GM12878 (cell line): Measurements from ENCODE around the gene TAF4. TPM values are rescaled to one million over a fixed set of nuclear protein-coding genes. Genes with fewer than 3 reads are reported as not detected.

Source experiments
- ATAC-seq: fragments of 200-7000 bp; cut with Tn5 transposase; 3 replicates; pipeline ENCODE4 v1.9.1; 2020; ENCODE audit warnings: mild to moderate bottlenecking, moderate library complexity
- BruUV-seq: library from RNA; stranded (reverse); fragments of 400-500 nt; replicated peaks from 2 replicates; lab custom pipeline; 2021; lab: Mats Ljungman, UMichigan
- CTCF ChIA-PET: fragments of 300-600 bp; sonication (Branson Sonifier 250); formaldehyde crosslinking; extraction: SDS; loops from one replicate; lab custom pipeline; 2021; ENCODE audit warnings: inconsistent platforms; lab: Yijun Ruan, JAX
- POLR2A ChIA-PET: fragments of 350-600 bp; formaldehyde crosslinking; extraction: SDS; loops from one replicate; lab custom pipeline; 2021; ENCODE audit warnings: inconsistent platforms; lab: Charles Lee
- RAD21 ChIA-PET: fragments of 300-600 bp; sonication (Branson Sonifier 250); formaldehyde crosslinking; loops from one replicate; lab custom pipeline; 2023; ENCODE audit warnings: antibody characterized with exemption; ENCODE audit not compliant: unreplicated experiment; lab: Charles Lee
- SMC1A ChIA-PET: fragments of 300-600 bp; sonication (Branson Sonifier 250); formaldehyde crosslinking; loops from one replicate; lab custom pipeline; 2023; ENCODE audit not compliant: unreplicated experiment, uncharacterized antibody; lab: Charles Lee
- DNase-seq: peaks from one replicate; pipeline ENCODE4 v3.0.0-alpha.2; 2011; ENCODE audit warnings: low read depth, low spot score
- FAIRE-seq: peaks from 3 replicates; lab custom pipeline; 2011; peaks lifted over from hg19 to GRCh38; lab: Jason Lieb, UNC
- H2AFZ ChIP-seq: 2 replicates; pipeline ENCODE4 v1.6.0; 2011; ENCODE audit warnings: low read depth, low read length, control low read depth; ENCODE audit not compliant: control insufficient read depth
- H3K27ac ChIP-seq: 2 replicates; pipeline ENCODE4 v1.5.1; 2011; ENCODE audit warnings: control low read depth; ENCODE audit not compliant: control insufficient read depth, insufficient read depth
- H3K27me3 ChIP-seq, 2 experiments: replicated peaks in 1 of 2; 2 replicates each; pipeline versions ENCODE4 v1.6.0 to v1.6.1; 2011; ENCODE audit warnings: low read length in 1 of 2; ENCODE audit not compliant: control insufficient read depth in 2 of 2, insufficient read depth in 2 of 2
- H3K36me3 ChIP-seq, 2 experiments: 2 replicates each; pipeline ENCODE4 v1.5.1; 2011; ENCODE audit warnings: low read length in 1 of 2; ENCODE audit not compliant: control insufficient read depth in 2 of 2, insufficient read depth in 2 of 2
- H3K4me1 ChIP-seq: 2 replicates; pipeline ENCODE4 v1.6.1; 2011; ENCODE audit warnings: mild to moderate bottlenecking, low read length, moderate library complexity, mixed read lengths; ENCODE audit not compliant: control insufficient read depth, insufficient read depth
- H3K4me2 ChIP-seq: 2 replicates; pipeline ENCODE4 v1.6.0; 2011; ENCODE audit warnings: control low read depth; ENCODE audit not compliant: control insufficient read depth, insufficient read depth
- H3K4me3 ChIP-seq: fragments of 200-600 bp; sonication (generic); 2 replicates; pipeline ENCODE4 v1.5.1; 2016
- H3K79me2 ChIP-seq: 2 replicates; pipeline ENCODE4 v1.6.0; 2011; ENCODE audit warnings: low read length; ENCODE audit not compliant: control insufficient read depth, insufficient read depth
- H3K9ac ChIP-seq: 2 replicates; pipeline ENCODE4 v1.8.0; 2011; ENCODE audit warnings: low read length, control low read depth, mixed read lengths; ENCODE audit not compliant: control insufficient read depth, insufficient read depth
- H3K9me3 ChIP-seq: replicated peaks from 3 replicates; pipeline ENCODE4 v1.5.1; 2011; ENCODE audit warnings: mild to moderate bottlenecking, low read length; ENCODE audit not compliant: control insufficient read depth, insufficient read depth
- H4K20me1 ChIP-seq: 2 replicates; pipeline ENCODE4 v1.6.0; 2011; ENCODE audit not compliant: control insufficient read depth, insufficient read depth
- ATF7 ChIP-seq: fragments of 450-650 bp; IDR thresholded peaks from 2 replicates; pipeline ENCODE4 v1.6.1; 2016; ENCODE audit warnings: low read depth, mild to moderate bottlenecking
- BHLHE40 ChIP-seq, 2 experiments: fragments of 450-650 bp in 1 of 2; IDR thresholded peaks; 2 replicates each; pipeline ENCODE4 v1.6.1; 2011 to 2017; ENCODE audit warnings: low read depth in 2 of 2, borderline replicate concordance in 1 of 2, improper control_type of control experiment in 1 of 2, low read length in 1 of 2, mild to moderate bottlenecking in 1 of 2
- CBX3 ChIP-seq: fragments of 200-600 bp; sonication (generic); IDR thresholded peaks from 2 replicates; pipeline ENCODE4 v1.6.1; 2016; ENCODE audit warnings: low read depth, borderline replicate concordance
- CBX5 ChIP-seq: sonication (generic); IDR thresholded peaks from 2 replicates; pipeline ENCODE4 v1.6.1; 2016; ENCODE audit warnings: low read depth, moderate library complexity, mild to moderate bottlenecking, inconsistent platforms
- GABPA ChIP-seq: IDR thresholded peaks from 2 replicates; pipeline ENCODE4 v1.6.1; 2014; ENCODE audit warnings: antibody characterized with exemption, low read depth, mild to moderate bottlenecking, inconsistent platforms
- KDM1A ChIP-seq: fragments of 200-600 bp; sonication (generic); IDR thresholded peaks from 2 replicates; pipeline ENCODE4 v1.6.1; 2016; ENCODE audit warnings: borderline replicate concordance
- MYB ChIP-seq: fragments of 150-350 bp; IDR thresholded peaks from 2 replicates; pipeline ENCODE4 v1.6.1; 2014; ENCODE audit warnings: mild to moderate bottlenecking, low read depth, low read length, borderline replicate concordance
- PAX5 ChIP-seq: IDR thresholded peaks from 2 replicates; pipeline ENCODE4 v1.6.1; 2011; ENCODE audit warnings: low read depth, low read length, borderline replicate concordance
- SREBF1 ChIP-seq: IDR thresholded peaks from 2 replicates; pipeline ENCODE4 v1.6.1; 2012; ENCODE audit warnings: mild to moderate bottlenecking, low read length
- SUPT20H ChIP-seq: IDR thresholded peaks from 2 replicates; pipeline ENCODE4 v1.6.1; 2011; ENCODE audit warnings: low read depth, mild to moderate bottlenecking, low read length, moderate library complexity, borderline replicate concordance; ENCODE audit not compliant: control insufficient read depth
- ZSCAN29 ChIP-seq: fragments of 450-650 bp; IDR thresholded peaks from 2 replicates; pipeline ENCODE4 v1.6.1; 2017; ENCODE audit warnings: mild to moderate bottlenecking, moderate library complexity
- WGBS: methylation state at CpG from one replicate; pipeline ENCODE4 v1.1.6; 2016; ENCODE audit warnings: low lambda C conversion rate; ENCODE audit not compliant: insufficient replicate concordance, insufficient coverage; ENCODE audit errors: missing lambda C conversion rate; 5-methylcytosine and 5-hydroxymethylcytosine counted together
- in situ Hi-C: fragments of 300-500 bp; cut with MboI; formaldehyde crosslinking; loops from 9 replicates; pipeline ENCODE4 v1.14.3; 2018; ENCODE audit warnings: mixed read lengths
- intact Hi-C: fragments of 100-400 bp; cut with micrococcal nuclease; formaldehyde crosslinking; loops from one replicate; pipeline ENCODE4 v1.14.2; 2022; ENCODE audit not compliant: unreplicated experiment
- polyA plus RNA-seq, 11 experiments: library from polyadenylated mRNA; depleted of rRNA in 4 of 11; unstranded in 6 of 11; stranded (reverse) in 5 of 11; fragments of >200 nt; fragmentation: Nextera tagmentation in 4 of 11; fragmentation: Illumina TruSeq in 1 of 11; extraction: Ambion mirVana in 4 of 11; extraction: Trizol in 1 of 11; gene quantifications; 1 replicate in 1 of 11; 2 replicates in 10 of 11; pipeline versions ENCODE4 v1.2.1 to v1.2.3, GENCODE V29; 2011 to 2016; ENCODE audit warnings: inconsistent platforms in 2 of 11, missing spikeins in 2 of 11, low read depth in 1 of 11
- total RNA-seq, 4 experiments: library from RNA; depleted of rRNA in 3 of 4; stranded (reverse); fragments of >200 nt in 3 of 4; fragmentation: Illumina TruSeq in 1 of 4; extraction: Trizol in 1 of 4; gene quantifications; 2 replicates each; pipeline versions ENCODE4 v1.2.1 to v1.2.3, GENCODE V29; 2013 to 2021
- TF ChIP-seq, protein P1 (sequence below): IDR thresholded peaks from 2 replicates; pipeline ENCODE4 v1.6.1; 2011; ENCODE audit warnings: low read depth, low read length, improper control_type of control experiment, borderline replicate concordance
- TF ChIP-seq, protein P2 (sequence below): IDR thresholded peaks from 2 replicates; pipeline ENCODE4 v1.6.1; 2012; ENCODE audit warnings: mild to moderate bottlenecking, low read depth, low read length
- TF ChIP-seq, protein P3 (sequence below): IDR thresholded peaks from 2 replicates; pipeline ENCODE4 v1.6.1; 2012; ENCODE audit warnings: low read length, inconsistent platforms
- TF ChIP-seq, protein P4 (sequence below): fragments of 450-650 bp; IDR thresholded peaks from 2 replicates; pipeline ENCODE4 v1.6.1; 2017; ENCODE audit warnings: mild to moderate bottlenecking, moderate library complexity

The TAF4 gene
- total and polyA plus RNA-seq, 10 of the 15 experiments (the other 5 are each of a cell fraction or from before 2014, with no cell fraction given), result 0.39 to 16.9 (median 3.4) TPM

DNA sequence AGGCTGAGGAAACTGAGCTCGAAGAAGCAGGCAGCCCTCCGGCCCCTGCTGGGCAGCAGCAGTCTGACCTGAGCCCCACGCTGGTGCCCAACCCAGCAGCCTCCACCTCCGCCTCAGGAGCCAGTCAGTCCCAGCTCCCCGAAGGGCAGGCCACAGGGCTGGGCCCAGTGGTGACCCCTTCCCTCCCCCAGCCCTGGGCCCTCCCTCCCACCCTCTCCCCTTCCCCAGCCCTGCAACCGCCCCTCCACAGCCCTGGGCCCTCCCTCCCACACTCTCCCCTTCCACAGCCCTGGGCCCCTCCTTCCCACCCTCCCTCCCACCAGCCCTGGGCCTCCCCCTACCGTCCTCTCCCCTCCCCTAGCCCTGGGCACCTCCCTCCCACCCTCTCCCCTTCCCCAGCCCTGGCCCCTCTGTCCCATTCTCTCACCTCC is 115.0 kb downstream of the TAF4 start:
- no peaks in the 10 kb centered on the region for H3K79me2 ChIP-seq
- no peak overlapping the region for H3K4me3 ChIP-seq
- ChIA-PET CTCF (no interaction called here), SMC1A (no interaction called here), POLR2A (no interaction called here), RAD21 (no interaction called here)
- no TSS peak for BruUV-seq
- no peaks in the 10 kb centered on the region for H3K4me1 ChIP-seq
- H3K9me3 ChIP-seq, result no peaks in the 10 kb centered on the region
- WGBS, result 41% methylated on average over 5 of the region's 7 CpGs
- no peaks in the 10 kb centered on the region for H3K27me3 ChIP-seq
- in situ Hi-C loops, result no loop called here
- H2AFZ ChIP-seq, result no peak overlapping the region
- H3K4me2 ChIP-seq, result no peak overlapping the region
- intact Hi-C loops, result no loop called here
- DNase-seq, result no peak
- ATAC-seq, result no peak
- no peaks in the 10 kb centered on the region for H3K36me3 ChIP-seq
- no peak overlapping the region for H3K27ac ChIP-seq
- no peaks in the 10 kb centered on the region for H4K20me1 ChIP-seq
- FAIRE-seq, result no peak
- no peak overlapping the region for H3K9ac ChIP-seq
- TF ChIP-seq SREBF1, result no peak
- TF ChIP-seq GABPA, result no peak
- TF ChIP-seq, protein P1, sequence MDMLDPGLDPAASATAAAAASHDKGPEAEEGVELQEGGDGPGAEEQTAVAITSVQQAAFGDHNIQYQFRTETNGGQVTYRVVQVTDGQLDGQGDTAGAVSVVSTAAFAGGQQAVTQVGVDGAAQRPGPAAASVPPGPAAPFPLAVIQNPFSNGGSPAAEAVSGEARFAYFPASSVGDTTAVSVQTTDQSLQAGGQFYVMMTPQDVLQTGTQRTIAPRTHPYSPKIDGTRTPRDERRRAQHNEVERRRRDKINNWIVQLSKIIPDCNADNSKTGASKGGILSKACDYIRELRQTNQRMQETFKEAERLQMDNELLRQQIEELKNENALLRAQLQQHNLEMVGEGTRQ, result no peak
- no peak for TF ChIP-seq ZSCAN29
- no peak for TF ChIP-seq BHLHE40 (IDR thresholded peaks at IDR 0.05; ENCODE audit: borderline replicate concordance in 1 of 2, low read depth in 2 of 2, low read length in 1 of 2)
- no peak for TF ChIP-seq ATF7
- no peak for TF ChIP-seq SUPT20H
- TF ChIP-seq KDM1A, result no peak
- TF ChIP-seq PAX5, result no peak
- TF ChIP-seq, protein P2, sequence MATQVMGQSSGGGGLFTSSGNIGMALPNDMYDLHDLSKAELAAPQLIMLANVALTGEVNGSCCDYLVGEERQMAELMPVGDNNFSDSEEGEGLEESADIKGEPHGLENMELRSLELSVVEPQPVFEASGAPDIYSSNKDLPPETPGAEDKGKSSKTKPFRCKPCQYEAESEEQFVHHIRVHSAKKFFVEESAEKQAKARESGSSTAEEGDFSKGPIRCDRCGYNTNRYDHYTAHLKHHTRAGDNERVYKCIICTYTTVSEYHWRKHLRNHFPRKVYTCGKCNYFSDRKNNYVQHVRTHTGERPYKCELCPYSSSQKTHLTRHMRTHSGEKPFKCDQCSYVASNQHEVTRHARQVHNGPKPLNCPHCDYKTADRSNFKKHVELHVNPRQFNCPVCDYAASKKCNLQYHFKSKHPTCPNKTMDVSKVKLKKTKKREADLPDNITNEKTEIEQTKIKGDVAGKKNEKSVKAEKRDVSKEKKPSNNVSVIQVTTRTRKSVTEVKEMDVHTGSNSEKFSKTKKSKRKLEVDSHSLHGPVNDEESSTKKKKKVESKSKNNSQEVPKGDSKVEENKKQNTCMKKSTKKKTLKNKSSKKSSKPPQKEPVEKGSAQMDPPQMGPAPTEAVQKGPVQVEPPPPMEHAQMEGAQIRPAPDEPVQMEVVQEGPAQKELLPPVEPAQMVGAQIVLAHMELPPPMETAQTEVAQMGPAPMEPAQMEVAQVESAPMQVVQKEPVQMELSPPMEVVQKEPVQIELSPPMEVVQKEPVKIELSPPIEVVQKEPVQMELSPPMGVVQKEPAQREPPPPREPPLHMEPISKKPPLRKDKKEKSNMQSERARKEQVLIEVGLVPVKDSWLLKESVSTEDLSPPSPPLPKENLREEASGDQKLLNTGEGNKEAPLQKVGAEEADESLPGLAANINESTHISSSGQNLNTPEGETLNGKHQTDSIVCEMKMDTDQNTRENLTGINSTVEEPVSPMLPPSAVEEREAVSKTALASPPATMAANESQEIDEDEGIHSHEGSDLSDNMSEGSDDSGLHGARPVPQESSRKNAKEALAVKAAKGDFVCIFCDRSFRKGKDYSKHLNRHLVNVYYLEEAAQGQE, result no peak
- no peak for TF ChIP-seq CBX5
- TF ChIP-seq, protein P3, sequence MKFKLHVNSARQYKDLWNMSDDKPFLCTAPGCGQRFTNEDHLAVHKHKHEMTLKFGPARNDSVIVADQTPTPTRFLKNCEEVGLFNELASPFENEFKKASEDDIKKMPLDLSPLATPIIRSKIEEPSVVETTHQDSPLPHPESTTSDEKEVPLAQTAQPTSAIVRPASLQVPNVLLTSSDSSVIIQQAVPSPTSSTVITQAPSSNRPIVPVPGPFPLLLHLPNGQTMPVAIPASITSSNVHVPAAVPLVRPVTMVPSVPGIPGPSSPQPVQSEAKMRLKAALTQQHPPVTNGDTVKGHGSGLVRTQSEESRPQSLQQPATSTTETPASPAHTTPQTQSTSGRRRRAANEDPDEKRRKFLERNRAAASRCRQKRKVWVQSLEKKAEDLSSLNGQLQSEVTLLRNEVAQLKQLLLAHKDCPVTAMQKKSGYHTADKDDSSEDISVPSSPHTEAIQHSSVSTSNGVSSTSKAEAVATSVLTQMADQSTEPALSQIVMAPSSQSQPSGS, result no peak
- no peak for TF ChIP-seq MYB
- TF ChIP-seq, protein P4, sequence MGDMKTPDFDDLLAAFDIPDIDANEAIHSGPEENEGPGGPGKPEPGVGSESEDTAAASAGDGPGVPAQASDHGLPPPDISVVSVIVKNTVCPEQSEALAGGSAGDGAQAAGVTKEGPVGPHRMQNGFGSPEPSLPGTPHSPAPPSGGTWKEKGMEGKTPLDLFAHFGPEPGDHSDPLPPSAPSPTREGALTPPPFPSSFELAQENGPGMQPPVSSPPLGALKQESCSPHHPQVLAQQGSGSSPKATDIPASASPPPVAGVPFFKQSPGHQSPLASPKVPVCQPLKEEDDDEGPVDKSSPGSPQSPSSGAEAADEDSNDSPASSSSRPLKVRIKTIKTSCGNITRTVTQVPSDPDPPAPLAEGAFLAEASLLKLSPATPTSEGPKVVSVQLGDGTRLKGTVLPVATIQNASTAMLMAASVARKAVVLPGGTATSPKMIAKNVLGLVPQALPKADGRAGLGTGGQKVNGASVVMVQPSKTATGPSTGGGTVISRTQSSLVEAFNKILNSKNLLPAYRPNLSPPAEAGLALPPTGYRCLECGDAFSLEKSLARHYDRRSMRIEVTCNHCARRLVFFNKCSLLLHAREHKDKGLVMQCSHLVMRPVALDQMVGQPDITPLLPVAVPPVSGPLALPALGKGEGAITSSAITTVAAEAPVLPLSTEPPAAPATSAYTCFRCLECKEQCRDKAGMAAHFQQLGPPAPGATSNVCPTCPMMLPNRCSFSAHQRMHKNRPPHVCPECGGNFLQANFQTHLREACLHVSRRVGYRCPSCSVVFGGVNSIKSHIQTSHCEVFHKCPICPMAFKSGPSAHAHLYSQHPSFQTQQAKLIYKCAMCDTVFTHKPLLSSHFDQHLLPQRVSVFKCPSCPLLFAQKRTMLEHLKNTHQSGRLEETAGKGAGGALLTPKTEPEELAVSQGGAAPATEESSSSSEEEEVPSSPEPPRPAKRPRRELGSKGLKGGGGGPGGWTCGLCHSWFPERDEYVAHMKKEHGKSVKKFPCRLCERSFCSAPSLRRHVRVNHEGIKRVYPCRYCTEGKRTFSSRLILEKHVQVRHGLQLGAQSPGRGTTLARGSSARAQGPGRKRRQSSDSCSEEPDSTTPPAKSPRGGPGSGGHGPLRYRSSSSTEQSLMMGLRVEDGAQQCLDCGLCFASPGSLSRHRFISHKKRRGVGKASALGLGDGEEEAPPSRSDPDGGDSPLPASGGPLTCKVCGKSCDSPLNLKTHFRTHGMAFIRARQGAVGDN, result no peak
- TF ChIP-seq CBX3, result no peak
